HepG2 (cell line): ENCODE measurements around the gene PLEKHB1.

Source experiments
- HNF4G ChIP-seq, 2 experiments: sonication (generic) in 1 of 2; formaldehyde crosslinking in 1 of 2; IDR thresholded peaks; 2 replicates each; pipeline versions ENCODE4 v1.4.0 to v1.6.1; 2011 to 2020; ENCODE audit warnings: borderline replicate concordance in 2 of 2, low read depth in 2 of 2, mild to moderate bottlenecking in 2 of 2, low read length in 1 of 2, missing genetic modification reagents in 1 of 2, moderate library complexity in 1 of 2
- JUND ChIP-seq: sonication (generic); formaldehyde crosslinking; IDR thresholded peaks from 2 replicates; pipeline ENCODE4 v1.8.0; 2022; ENCODE audit warnings: mild to moderate bottlenecking, missing genetic modification reagents
- SRF ChIP-seq: IDR thresholded peaks from 2 replicates; pipeline ENCODE4 v1.6.1; 2011; ENCODE audit warnings: mild to moderate bottlenecking, low read depth, low read length, moderate library complexity
- TF ChIP-seq, protein P1 (sequence below): sonication (generic); formaldehyde crosslinking; IDR thresholded peaks from 2 replicates; pipeline ENCODE4 v1.4.0; 2020; ENCODE audit warnings: missing genetic modification reagents
- TF ChIP-seq, protein P2 (sequence below): sonication (generic); formaldehyde crosslinking; IDR thresholded peaks from 2 replicates; pipeline ENCODE4 v1.8.1; 2022; ENCODE audit warnings: low read depth, mild to moderate bottlenecking, missing genetic modification reagents
- TF ChIP-seq, protein P3 (sequence below): sonication (generic); formaldehyde crosslinking; IDR thresholded peaks from 2 replicates; pipeline ENCODE4 v1.5.1; 2020; ENCODE audit warnings: missing genetic modification reagents, mild to moderate bottlenecking, borderline replicate concordance

DNA sequence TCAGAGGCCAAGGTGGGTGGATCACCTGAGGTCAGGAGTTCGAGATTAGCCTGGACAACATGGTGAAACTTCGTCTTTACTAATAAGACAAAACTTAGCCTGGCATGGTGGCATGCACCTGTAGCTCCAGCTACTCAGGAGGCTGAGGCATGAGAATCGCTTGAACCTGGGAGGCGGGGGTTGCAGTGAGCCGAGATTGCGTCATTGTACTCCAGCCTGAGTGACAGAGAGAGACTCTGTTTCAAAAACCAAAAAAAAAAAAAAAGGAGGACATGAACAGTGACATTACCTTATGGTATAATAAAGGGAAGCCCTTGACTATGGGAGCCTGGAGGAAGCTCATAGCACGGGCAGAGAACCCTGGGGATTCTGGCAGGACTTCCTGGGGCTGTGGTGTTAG is 16.5 kb upstream of the PLEKHB1 start:
- TF ChIP-seq, protein P1, sequence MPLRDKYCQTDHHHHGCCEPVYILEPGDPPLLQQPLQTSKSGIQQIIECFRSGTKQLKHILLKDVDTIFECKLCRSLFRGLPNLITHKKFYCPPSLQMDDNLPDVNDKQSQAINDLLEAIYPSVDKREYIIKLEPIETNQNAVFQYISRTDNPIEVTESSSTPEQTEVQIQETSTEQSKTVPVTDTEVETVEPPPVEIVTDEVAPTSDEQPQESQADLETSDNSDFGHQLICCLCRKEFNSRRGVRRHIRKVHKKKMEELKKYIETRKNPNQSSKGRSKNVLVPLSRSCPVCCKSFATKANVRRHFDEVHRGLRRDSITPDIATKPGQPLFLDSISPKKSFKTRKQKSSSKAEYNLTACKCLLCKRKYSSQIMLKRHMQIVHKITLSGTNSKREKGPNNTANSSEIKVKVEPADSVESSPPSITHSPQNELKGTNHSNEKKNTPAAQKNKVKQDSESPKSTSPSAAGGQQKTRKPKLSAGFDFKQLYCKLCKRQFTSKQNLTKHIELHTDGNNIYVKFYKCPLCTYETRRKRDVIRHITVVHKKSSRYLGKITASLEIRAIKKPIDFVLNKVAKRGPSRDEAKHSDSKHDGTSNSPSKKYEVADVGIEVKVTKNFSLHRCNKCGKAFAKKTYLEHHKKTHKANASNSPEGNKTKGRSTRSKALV (CRISPR knock-in tag) = no peak
- TF ChIP-seq, protein P2, sequence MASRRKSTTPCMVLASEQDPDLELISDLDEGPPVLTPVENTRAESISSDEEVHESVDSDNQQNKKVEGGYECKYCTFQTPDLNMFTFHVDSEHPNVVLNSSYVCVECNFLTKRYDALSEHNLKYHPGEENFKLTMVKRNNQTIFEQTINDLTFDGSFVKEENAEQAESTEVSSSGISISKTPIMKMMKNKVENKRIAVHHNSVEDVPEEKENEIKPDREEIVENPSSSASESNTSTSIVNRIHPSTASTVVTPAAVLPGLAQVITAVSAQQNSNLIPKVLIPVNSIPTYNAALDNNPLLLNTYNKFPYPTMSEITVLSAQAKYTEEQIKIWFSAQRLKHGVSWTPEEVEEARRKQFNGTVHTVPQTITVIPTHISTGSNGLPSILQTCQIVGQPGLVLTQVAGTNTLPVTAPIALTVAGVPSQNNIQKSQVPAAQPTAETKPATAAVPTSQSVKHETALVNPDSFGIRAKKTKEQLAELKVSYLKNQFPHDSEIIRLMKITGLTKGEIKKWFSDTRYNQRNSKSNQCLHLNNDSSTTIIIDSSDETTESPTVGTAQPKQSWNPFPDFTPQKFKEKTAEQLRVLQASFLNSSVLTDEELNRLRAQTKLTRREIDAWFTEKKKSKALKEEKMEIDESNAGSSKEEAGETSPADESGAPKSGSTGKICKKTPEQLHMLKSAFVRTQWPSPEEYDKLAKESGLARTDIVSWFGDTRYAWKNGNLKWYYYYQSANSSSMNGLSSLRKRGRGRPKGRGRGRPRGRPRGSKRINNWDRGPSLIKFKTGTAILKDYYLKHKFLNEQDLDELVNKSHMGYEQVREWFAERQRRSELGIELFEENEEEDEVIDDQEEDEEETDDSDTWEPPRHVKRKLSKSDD (CRISPR knock-in tag) = no peak
- TF ChIP-seq HNF4G (IDR thresholded peaks at IDR 0.05; ENCODE audit: borderline replicate concordance, low read depth, low read length) = no peak
- no peak for TF ChIP-seq HNF4G (CRISPR knock-in tag; IDR thresholded peaks at IDR 0.05; ENCODE audit: borderline replicate concordance, low read depth)
- TF ChIP-seq, protein P3, sequence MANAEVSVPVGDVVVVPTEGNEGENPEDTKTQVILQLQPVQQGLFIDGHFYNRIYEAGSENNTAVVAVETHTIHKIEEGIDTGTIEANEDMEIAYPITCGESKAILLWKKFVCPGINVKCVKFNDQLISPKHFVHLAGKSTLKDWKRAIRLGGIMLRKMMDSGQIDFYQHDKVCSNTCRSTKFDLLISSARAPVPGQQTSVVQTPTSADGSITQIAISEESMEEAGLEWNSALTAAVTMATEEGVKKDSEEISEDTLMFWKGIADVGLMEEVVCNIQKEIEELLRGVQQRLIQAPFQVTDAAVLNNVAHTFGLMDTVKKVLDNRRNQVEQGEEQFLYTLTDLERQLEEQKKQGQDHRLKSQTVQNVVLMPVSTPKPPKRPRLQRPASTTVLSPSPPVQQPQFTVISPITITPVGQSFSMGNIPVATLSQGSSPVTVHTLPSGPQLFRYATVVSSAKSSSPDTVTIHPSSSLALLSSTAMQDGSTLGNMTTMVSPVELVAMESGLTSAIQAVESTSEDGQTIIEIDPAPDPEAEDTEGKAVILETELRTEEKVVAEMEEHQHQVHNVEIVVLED (CRISPR knock-in tag) = no peak
- TF ChIP-seq SRF = no peak
- no peak for TF ChIP-seq JUND (CRISPR knock-in tag)
